ENCODE measurements around the gene SIL1.

The SIL1 gene

DNA sequence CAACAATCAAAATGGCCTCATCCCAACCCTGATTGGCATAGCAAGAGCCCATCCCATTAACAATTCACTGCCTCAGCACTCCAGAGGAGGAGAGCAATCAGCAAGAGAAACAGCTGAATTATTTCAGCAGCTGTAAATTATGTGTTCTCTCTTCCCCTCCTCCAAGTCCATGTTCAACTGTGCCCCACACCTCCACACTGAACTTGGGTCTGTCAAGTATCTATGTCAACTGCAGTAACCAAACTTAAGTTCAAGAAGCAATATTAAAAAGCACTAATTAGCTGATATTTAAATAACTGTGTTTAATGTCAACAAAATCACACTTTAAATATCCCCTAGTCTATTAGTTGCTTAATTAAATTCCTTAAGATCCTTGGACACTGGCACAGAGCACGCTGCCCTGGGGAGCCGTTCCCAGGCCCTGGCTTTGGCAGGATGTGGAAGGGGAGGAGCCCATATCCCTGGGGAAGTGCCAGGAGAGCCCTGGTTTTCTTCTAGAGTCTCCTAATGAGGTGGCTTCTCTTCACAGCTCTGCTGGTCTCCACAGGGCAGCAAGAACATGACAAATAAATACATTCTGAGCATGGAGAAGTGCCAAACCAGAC lies 50.6 kb downstream of the SIL1 start:
- no peaks in the 10 kb centered on the region for H3K36me3 ChIP-seq (ENCODE audit: control insufficient read depth, insufficient read depth, low read length)
- H3K27me3 ChIP-seq (ENCODE audit: control insufficient read depth, insufficient read depth, low read length), result no peaks in the 10 kb centered on the region
- H3K9ac ChIP-seq (ENCODE audit: low read length), result no peak overlapping the region
- H3K4me1 ChIP-seq (ENCODE audit: control insufficient read depth, insufficient read depth, low read length), result peaks cover 36% of the 10 kb centered on the region
- H3K9me3 ChIP-seq (ENCODE audit: control insufficient read depth, low read length), result no peaks in the 10 kb centered on the region
- no peak overlapping the region for H3K4me3 ChIP-seq (ENCODE audit: low read length)

DNA sequence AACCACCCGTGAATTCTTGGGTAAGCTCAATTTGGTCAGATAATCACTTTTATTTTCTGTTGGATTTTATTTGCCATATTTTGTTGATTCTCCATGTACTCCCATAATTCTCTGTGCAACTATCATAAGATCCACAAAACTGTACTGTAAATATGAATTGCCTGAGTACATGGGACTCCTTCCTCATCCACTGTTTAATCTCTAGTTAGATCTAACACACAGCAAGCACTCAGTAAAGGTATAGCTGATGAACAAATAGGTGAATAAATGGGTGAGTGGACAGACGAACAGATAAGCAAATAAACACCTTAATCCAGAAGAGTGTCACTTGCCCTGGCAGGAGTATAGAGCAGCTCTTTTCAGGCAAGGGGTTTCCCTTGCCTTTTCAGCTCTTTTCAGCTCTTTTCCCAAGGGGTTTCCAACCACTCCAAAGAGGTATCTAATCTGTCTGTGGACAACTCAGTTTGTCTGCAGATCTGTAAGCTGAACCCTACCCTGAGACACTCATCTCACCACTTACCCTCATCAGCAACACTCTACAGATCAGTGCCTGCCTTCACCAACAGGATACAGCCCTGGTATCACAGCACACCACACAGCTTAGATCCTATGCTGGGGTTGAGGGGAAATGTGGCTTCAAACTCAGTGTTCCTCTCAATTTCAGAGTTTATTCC lies 51.2 kb downstream of the SIL1 start:
- no peaks in the 10 kb centered on the region for H3K9me3 ChIP-seq (ENCODE audit: control insufficient read depth, low read length)
- peaks cover 40% of the 10 kb centered on the region for H3K4me1 ChIP-seq (ENCODE audit: control insufficient read depth, insufficient read depth, low read length)
- no peak overlapping the region for H3K9ac ChIP-seq (ENCODE audit: low read length)
- no peaks in the 10 kb centered on the region for H3K27me3 ChIP-seq (ENCODE audit: control insufficient read depth, insufficient read depth, low read length)
- no peaks in the 10 kb centered on the region for H3K36me3 ChIP-seq (ENCODE audit: control insufficient read depth, insufficient read depth, low read length)
- no peak overlapping the region for H3K4me3 ChIP-seq (ENCODE audit: low read length)

- Histone ChIP-seq H3K4me3 (ENCODE audit: low read length) (no peak overlapping the region), H3K4me1 (ENCODE audit: control insufficient read depth, insufficient read depth, low read length) (peaks cover 27% of the 10 kb centered on the region), H3K36me3 (ENCODE audit: control insufficient read depth, insufficient read depth, low read length) (no peaks in the 10 kb centered on the region), H3K9me3 (ENCODE audit: control insufficient read depth, low read length) (no peaks in the 10 kb centered on the region), H3K27me3 (ENCODE audit: control insufficient read depth, insufficient read depth, low read length) (no peaks in the 10 kb centered on the region), H3K9ac (ENCODE audit: low read length) (no peak overlapping the region)
These were observed 56.5 kb downstream of the SIL1 start for GRCh38 chr5:139141446-139142204.

DNA sequence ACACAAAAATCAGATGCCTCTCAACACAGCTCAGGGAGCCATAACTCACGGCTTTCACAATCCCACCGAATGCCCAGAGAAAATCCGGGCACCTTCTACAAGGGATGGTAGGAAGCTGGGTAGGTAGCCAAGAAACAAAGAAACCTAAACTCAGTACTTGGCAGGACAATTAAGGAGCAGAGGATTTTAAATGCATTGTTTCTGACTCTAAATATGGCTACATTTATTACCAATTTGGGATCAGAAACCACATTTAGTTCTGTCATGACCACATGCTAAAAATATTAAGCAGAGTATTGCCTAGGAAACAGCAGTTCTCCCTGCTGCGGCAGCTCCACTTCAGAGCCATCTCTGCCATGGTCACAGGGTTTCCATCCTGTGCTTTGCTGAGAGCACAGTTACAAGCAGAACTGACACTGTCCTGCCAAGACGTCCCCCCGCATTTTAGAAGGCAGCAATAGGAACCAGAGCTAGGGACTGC lies 57.5 kb downstream of the SIL1 start:
- no peaks in the 10 kb centered on the region for H3K9me3 ChIP-seq (ENCODE audit: control insufficient read depth, low read length)
- peaks cover 27% of the 10 kb centered on the region for H3K4me1 ChIP-seq (ENCODE audit: control insufficient read depth, insufficient read depth, low read length)
- no peaks in the 10 kb centered on the region for H3K36me3 ChIP-seq (ENCODE audit: control insufficient read depth, insufficient read depth, low read length)
- H3K9ac ChIP-seq (ENCODE audit: low read length), result no peak overlapping the region
- H3K27me3 ChIP-seq (ENCODE audit: control insufficient read depth, insufficient read depth, low read length), result no peaks in the 10 kb centered on the region
- no peak overlapping the region for H3K4me3 ChIP-seq (ENCODE audit: low read length)

GRCh38 chr5:139138809-139139208 lies 59.4 kb downstream of the SIL1 start:
- Histone ChIP-seq H3K4me3 (ENCODE audit: low read length) (no peak overlapping the region), H3K9me3 (ENCODE audit: control insufficient read depth, low read length) (no peaks in the 10 kb centered on the region), H3K9ac (ENCODE audit: low read length) (no peak overlapping the region), H3K27me3 (ENCODE audit: control insufficient read depth, insufficient read depth, low read length) (no peaks in the 10 kb centered on the region), H3K36me3 (ENCODE audit: control insufficient read depth, insufficient read depth, low read length) (no peaks in the 10 kb centered on the region), H3K4me1 (ENCODE audit: control insufficient read depth, insufficient read depth, low read length) (peaks cover 27% of the 10 kb centered on the region)

- no peaks in the 10 kb centered on the region for H3K9me3 ChIP-seq (ENCODE audit: control insufficient read depth, low read length)
- H3K4me1 ChIP-seq (ENCODE audit: control insufficient read depth, insufficient read depth, low read length), result peaks cover 27% of the 10 kb centered on the region
- H3K36me3 ChIP-seq (ENCODE audit: control insufficient read depth, insufficient read depth, low read length), result no peaks in the 10 kb centered on the region
- no peak overlapping the region for H3K9ac ChIP-seq (ENCODE audit: low read length)
- no peaks in the 10 kb centered on the region for H3K27me3 ChIP-seq (ENCODE audit: control insufficient read depth, insufficient read depth, low read length)
- H3K4me3 ChIP-seq (ENCODE audit: low read length), result no peak overlapping the region
These were observed 60.1 kb downstream of the SIL1 start for GRCh38 chr5:139138109-139138508.

DNA sequence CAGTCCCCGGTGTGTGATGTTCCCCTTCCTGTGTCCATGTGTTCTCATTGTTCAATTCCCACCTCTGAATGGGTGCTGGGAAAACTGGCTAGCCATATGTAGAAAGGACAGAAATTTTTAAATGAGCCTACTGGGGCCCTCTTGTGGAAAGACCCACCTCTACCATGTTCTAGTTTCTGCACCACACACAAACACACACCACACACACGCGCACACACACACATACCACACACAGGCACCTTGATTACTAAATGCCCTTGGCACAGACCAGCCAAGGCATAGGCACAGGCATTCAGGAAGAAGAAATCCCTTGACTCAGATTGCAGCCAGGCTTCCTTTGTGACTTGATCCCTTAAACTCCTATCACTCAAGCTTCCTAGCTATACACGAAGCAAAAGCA lies 60.5 kb downstream of the SIL1 start:
- Histone ChIP-seq H3K9me3 (ENCODE audit: control insufficient read depth, low read length) (no peaks in the 10 kb centered on the region), H3K9ac (ENCODE audit: low read length) (no peak overlapping the region), H3K27me3 (ENCODE audit: control insufficient read depth, insufficient read depth, low read length) (no peaks in the 10 kb centered on the region), H3K4me1 (ENCODE audit: control insufficient read depth, insufficient read depth, low read length) (peaks cover 27% of the 10 kb centered on the region), H3K4me3 (ENCODE audit: low read length) (no peak overlapping the region), H3K36me3 (ENCODE audit: control insufficient read depth, insufficient read depth, low read length) (no peaks in the 10 kb centered on the region)

- Histone ChIP-seq H3K4me3 (ENCODE audit: low read length) (no peak overlapping the region), H3K4me1 (ENCODE audit: control insufficient read depth, insufficient read depth, low read length) (peaks cover 21% of the 10 kb centered on the region), H3K36me3 (ENCODE audit: control insufficient read depth, insufficient read depth, low read length) (no peaks in the 10 kb centered on the region), H3K27me3 (ENCODE audit: control insufficient read depth, insufficient read depth, low read length) (no peaks in the 10 kb centered on the region), H3K9me3 (ENCODE audit: control insufficient read depth, low read length) (no peaks in the 10 kb centered on the region), H3K9ac (ENCODE audit: low read length) (no peak overlapping the region)
These were observed 63.3 kb downstream of the SIL1 start for GRCh38 chr5:139134906-139135305.

DNA sequence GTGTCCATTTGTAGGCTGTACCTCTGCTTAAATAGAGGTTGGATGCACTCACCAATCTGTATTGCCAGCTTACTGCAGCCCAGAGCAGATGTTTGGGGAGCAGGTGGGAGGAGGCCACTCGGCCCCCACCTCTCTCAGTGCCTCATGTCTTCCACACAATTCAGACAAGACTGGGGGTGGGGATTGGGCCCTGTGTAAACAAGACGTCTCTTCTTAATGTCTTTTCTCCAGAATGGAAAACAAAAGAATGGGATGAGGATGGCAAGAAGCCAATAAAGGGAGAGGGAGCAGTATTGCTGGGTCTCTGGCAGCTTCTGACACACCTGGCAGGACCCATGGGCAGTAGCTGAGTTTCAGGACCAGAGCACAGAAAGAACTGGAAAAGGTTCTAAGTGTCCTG lies 64.9 kb downstream of the SIL1 start:
- H3K4me1 ChIP-seq (ENCODE audit: control insufficient read depth, insufficient read depth, low read length), result peaks cover 10% of the 10 kb centered on the region

GRCh38 chr5:139132515-139132914 lies 65.7 kb downstream of the SIL1 start:
- no peaks in the 10 kb centered on the region for H3K27me3 ChIP-seq (ENCODE audit: control insufficient read depth, insufficient read depth, low read length)
- H3K4me1 ChIP-seq (ENCODE audit: control insufficient read depth, insufficient read depth, low read length), result peaks cover 4% of the 10 kb centered on the region
- no peak overlapping the region for H3K9ac ChIP-seq (ENCODE audit: low read length)
- H3K36me3 ChIP-seq (ENCODE audit: control insufficient read depth, insufficient read depth, low read length), result no peaks in the 10 kb centered on the region
- H3K4me3 ChIP-seq (ENCODE audit: low read length), result no peak overlapping the region
- H3K9me3 ChIP-seq (ENCODE audit: control insufficient read depth, low read length), result no peaks in the 10 kb centered on the region

More for the DNA sequence above, 64.9 kb downstream of the SIL1 start:
- no peak overlapping the region for H3K4me3 ChIP-seq (ENCODE audit: low read length)
- H3K36me3 ChIP-seq (ENCODE audit: control insufficient read depth, insufficient read depth, low read length), result no peaks in the 10 kb centered on the region
- no peaks in the 10 kb centered on the region for H3K9me3 ChIP-seq (ENCODE audit: control insufficient read depth, low read length)
- H3K27me3 ChIP-seq (ENCODE audit: control insufficient read depth, insufficient read depth, low read length), result no peaks in the 10 kb centered on the region
- H3K9ac ChIP-seq (ENCODE audit: low read length), result no peak overlapping the region

- H3K9ac ChIP-seq (ENCODE audit: low read length), result no peak overlapping the region
- no peaks in the 10 kb centered on the region for H3K27me3 ChIP-seq (ENCODE audit: control insufficient read depth, insufficient read depth, low read length)
- no peaks in the 10 kb centered on the region for H3K36me3 ChIP-seq (ENCODE audit: control insufficient read depth, insufficient read depth, low read length)
- peaks cover 4% of the 10 kb centered on the region for H3K4me1 ChIP-seq (ENCODE audit: control insufficient read depth, insufficient read depth, low read length)
- no peaks in the 10 kb centered on the region for H3K9me3 ChIP-seq (ENCODE audit: control insufficient read depth, low read length)
- no peak overlapping the region for H3K4me3 ChIP-seq (ENCODE audit: low read length)
These were observed 66.2 kb downstream of the SIL1 start for GRCh38 chr5:139131921-139132432.

DNA sequence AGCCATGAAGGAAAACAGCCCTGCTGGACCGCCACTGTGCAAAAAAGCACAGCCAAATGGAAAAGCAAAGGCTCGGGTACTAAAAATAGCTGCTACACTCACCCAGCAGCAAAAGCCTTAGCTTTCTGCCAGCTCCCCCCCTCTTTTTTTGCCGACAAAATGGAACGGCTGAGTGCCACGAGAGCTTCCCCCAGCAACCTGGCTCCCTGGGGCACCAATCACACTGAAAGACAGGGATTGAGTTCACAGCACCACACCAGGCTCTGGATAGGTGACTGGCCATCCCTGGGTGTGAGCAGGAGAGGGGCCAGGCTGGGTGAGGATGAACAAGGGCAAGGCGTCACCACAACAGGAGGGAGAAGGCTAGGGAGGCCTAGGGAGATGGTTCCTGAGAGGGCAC lies 66.7 kb downstream of the SIL1 start:
- no peak overlapping the region for H3K9ac ChIP-seq (ENCODE audit: low read length)
- H3K27me3 ChIP-seq (ENCODE audit: control insufficient read depth, insufficient read depth, low read length), result no peaks in the 10 kb centered on the region
- peaks cover 4% of the 10 kb centered on the region for H3K4me1 ChIP-seq (ENCODE audit: control insufficient read depth, insufficient read depth, low read length)
- H3K36me3 ChIP-seq (ENCODE audit: control insufficient read depth, insufficient read depth, low read length), result no peaks in the 10 kb centered on the region
- H3K9me3 ChIP-seq (ENCODE audit: control insufficient read depth, low read length), result no peaks in the 10 kb centered on the region
- H3K4me3 ChIP-seq (ENCODE audit: low read length), result no peak overlapping the region

Data from mucosa of stomach (tissue), 1 donor.